SK-N-SH treated with all-trans-retinoic acid at 6 μM for 48 hours (cell line): ENCODE data around the gene TRPV3.
"Not testable (repeated sequence)": the region's sequence is repeated elsewhere in the genome, so short reads cannot be mapped to it uniquely, and the experiment has no call there.

Source experiments
- ATAC-seq: fragments of 200-7000 bp; cut with Tn5 transposase; 3 replicates; pipeline ENCODE4 v1.9.1; 2020; ENCODE audit warnings: mild to moderate bottlenecking, moderate library complexity
- ARNTL ChIP-seq: fragments of 450-650 bp; formaldehyde crosslinking; IDR thresholded peaks from 2 replicates; pipeline ENCODE4 v1.5.0; 2020; ENCODE audit warnings: low read depth, mild to moderate bottlenecking, moderate library complexity, borderline replicate concordance
- BACH2 ChIP-seq: fragments of 250-450 bp; sonication (Bioruptor Pico); IDR thresholded peaks from 2 replicates; pipeline ENCODE4 v1.9.0; 2021; ENCODE audit warnings: mild to moderate bottlenecking, borderline replicate concordance
- CREB5 ChIP-seq: fragments of 250-450 bp; sonication (Bioruptor Pico); IDR thresholded peaks from 2 replicates; pipeline ENCODE4 v1.5.1; 2020; ENCODE audit warnings: low read depth, mild to moderate bottlenecking, moderate library complexity
- CSDC2 ChIP-seq: fragments of 250-450 bp; sonication (Bioruptor Pico); IDR thresholded peaks from 2 replicates; pipeline ENCODE4 v1.5.0; 2020; ENCODE audit warnings: mild to moderate bottlenecking, moderate library complexity
- CSRNP3 ChIP-seq: fragments of 250-450 bp; sonication (Bioruptor Pico); IDR thresholded peaks from 2 replicates; pipeline ENCODE4 v1.5.1; 2021; ENCODE audit warnings: mild to moderate bottlenecking, moderate library complexity
- ESRRG ChIP-seq: fragments of 250-450 bp; sonication (Bioruptor Pico); IDR thresholded peaks from 2 replicates; pipeline ENCODE4 v1.6.1; 2021; ENCODE audit warnings: mild to moderate bottlenecking
- GLIS3 ChIP-seq: fragments of 250-450 bp; sonication (Bioruptor Pico); IDR thresholded peaks from 2 replicates; pipeline ENCODE4 v1.5.0; 2020; ENCODE audit warnings: mild to moderate bottlenecking, moderate library complexity
- ISL1 ChIP-seq: fragments of 250-450 bp; sonication (Bioruptor Pico); IDR thresholded peaks from 2 replicates; pipeline ENCODE4 v2.1.2; 2022; ENCODE audit warnings: mild to moderate bottlenecking, moderate library complexity
- OSR1 ChIP-seq: fragments of 250-450 bp; sonication (Bioruptor Pico); IDR thresholded peaks from 2 replicates; pipeline ENCODE4 v1.8.0; 2022; ENCODE audit warnings: moderate library complexity, mild to moderate bottlenecking, inconsistent platforms
- PATZ1 ChIP-seq: fragments of 250-450 bp; sonication (Bioruptor Pico); IDR thresholded peaks from 2 replicates; pipeline ENCODE4 v1.8.0; 2020; ENCODE audit warnings: mild to moderate bottlenecking, moderate library complexity, borderline replicate concordance
- POU6F1 ChIP-seq: fragments of 250-450 bp; sonication (Bioruptor Pico); IDR thresholded peaks from 2 replicates; pipeline ENCODE4 v1.8.0; 2021; ENCODE audit warnings: low read depth, mild to moderate bottlenecking, moderate library complexity, borderline replicate concordance
- PPARA ChIP-seq: fragments of 250-450 bp; sonication (Bioruptor Pico); IDR thresholded peaks from 2 replicates; pipeline ENCODE4 v1.5.0; 2020; ENCODE audit warnings: mild to moderate bottlenecking, borderline replicate concordance
- RARB ChIP-seq: fragments of 250-450 bp; sonication (Bioruptor Pico); IDR thresholded peaks from 2 replicates; pipeline ENCODE4 v1.8.0; 2021; ENCODE audit warnings: mild to moderate bottlenecking, moderate library complexity
- SNAI2 ChIP-seq: fragments of 250-450 bp; sonication (Bioruptor Pico); IDR thresholded peaks from 2 replicates; pipeline ENCODE4 v1.5.0; 2020; ENCODE audit warnings: mild to moderate bottlenecking, moderate library complexity
- TCF4 ChIP-seq: fragments of 250-450 bp; sonication (Bioruptor Pico); IDR thresholded peaks from 2 replicates; pipeline ENCODE4 v1.8.0; 2021; ENCODE audit warnings: mild to moderate bottlenecking, moderate library complexity, borderline replicate concordance
- TOX ChIP-seq: fragments of 250-450 bp; sonication (Bioruptor Pico); IDR thresholded peaks from 2 replicates; pipeline ENCODE4 v1.8.0; 2021; ENCODE audit warnings: mild to moderate bottlenecking, moderate library complexity, borderline replicate concordance
- TSHZ2 ChIP-seq: fragments of 250-450 bp; sonication (Bioruptor Pico); IDR thresholded peaks from 2 replicates; pipeline ENCODE4 v1.5.0; 2020; ENCODE audit warnings: mild to moderate bottlenecking, moderate library complexity
- ZFP3 ChIP-seq: fragments of 250-450 bp; sonication (Bioruptor Pico); IDR thresholded peaks from 2 replicates; pipeline ENCODE4 v1.5.0; 2020; ENCODE audit warnings: mild to moderate bottlenecking, moderate library complexity
- ZNF70 ChIP-seq: fragments of 450-650 bp; formaldehyde crosslinking; IDR thresholded peaks from 2 replicates; pipeline ENCODE4 v1.5.0; 2020; ENCODE audit warnings: mild to moderate bottlenecking, moderate library complexity
- ZNF8 ChIP-seq: fragments of 450-650 bp; formaldehyde crosslinking; IDR thresholded peaks from 2 replicates; pipeline ENCODE4 v1.5.0; 2020; ENCODE audit warnings: mild to moderate bottlenecking, moderate library complexity

TRPV3 gene

GRCh38 chr17:3514873-3515272 is 42.7 kb downstream of the TRPV3 start:
- TF ChIP-seq ZNF8 (CRISPR knock-in tag) = no peak
- TF ChIP-seq, all 23 proteins: peak for 0
- no peak for ATAC-seq

GRCh38 chr17:3514167-3514566 is 43.4 kb downstream of the TRPV3 start:
- ATAC-seq = not testable (repeated sequence)

GRCh38 chr17:3513305-3514035 is 44.1 kb downstream of the TRPV3 start:
- TF ChIP-seq GLIS3 (CRISPR knock-in tag) (no peak), RARB (CRISPR knock-in tag) (no peak), ZFP3 (CRISPR knock-in tag) (no peak), ARNTL (no peak), TSHZ2 (CRISPR knock-in tag) (no peak), OSR1 (CRISPR knock-in tag) (no peak), ISL1 (no peak), BACH2 (CRISPR knock-in tag) (no peak)
- ATAC-seq = no peak

GRCh38 chr17:3512505-3513171 is 45.0 kb downstream of the TRPV3 start:
- no peak; the same call in 2 of the 3 replicates for ATAC-seq
- TF ChIP-seq OSR1 (CRISPR knock-in tag) (no peak), PPARA (CRISPR knock-in tag) (no peak), BACH2 (CRISPR knock-in tag) (no peak), ZNF70 (no peak), CREB5 (CRISPR knock-in tag) (no peak), TCF4 (CRISPR knock-in tag) (no peak), SNAI2 (no peak), PATZ1 (CRISPR knock-in tag) (no peak), TOX (CRISPR knock-in tag) (no peak), ARNTL (no peak), CSDC2 (CRISPR knock-in tag) (no peak), CSRNP3 (no peak), POU6F1 (CRISPR knock-in tag) (no peak), TSHZ2 (CRISPR knock-in tag) (no peak), ESRRG (CRISPR knock-in tag) (no peak), RARB (CRISPR knock-in tag) (no peak)
- TF ChIP-seq, all 23 proteins: peak for 0
